SK-N-SH (cell line): Measurements from ENCODE around the gene NKD1. TPM values are rescaled to one million over a fixed set of nuclear protein-coding genes. Genes with fewer than 3 reads are reported as not detected.

Experiments used
- CTCF ChIA-PET: fragments of 300-600, 350-600 bp; formaldehyde crosslinking; extraction: SDS; loops from one replicate; lab custom pipeline; 2021; lab: Yijun Ruan, JAX
- POLR2A ChIA-PET: fragments of 350-600 bp; sonication (Branson Sonifier 250); formaldehyde crosslinking; extraction: SDS; loops from one replicate; lab custom pipeline; 2020; ENCODE audit warnings: antibody characterized with exemption, inconsistent platforms; lab: Yijun Ruan, JAX
- DNase-seq: peaks from one replicate; pipeline ENCODE4 v3.0.0; 2012
- H2AFZ ChIP-seq: fragments of 200-600 bp; sonication (generic); 2 replicates; pipeline ENCODE4 v1.8.1; 2016; ENCODE audit warnings: antibody characterized with exemption, mild to moderate bottlenecking, low read depth
- H3F3A ChIP-seq: fragments of 200-600 bp; sonication (generic); replicated peaks from 2 replicates; pipeline ENCODE3; 2016; ENCODE audit warnings: antibody characterized with exemption, mild to moderate bottlenecking; ENCODE audit not compliant: insufficient read depth
- H3K27ac ChIP-seq, 2 experiments: fragments of 200-500 bp in 1 of 2; fragments of 200-600 bp in 1 of 2; sonication (Bioruptor generic) in 1 of 2; sonication (generic), shearing (Covaris generic) in 1 of 2; 2 replicates each; pipeline versions ENCODE4 v1.5.1 to v1.6.1; 2014 to 2016; ENCODE audit warnings: low read depth in 2 of 2, inconsistent platforms in 1 of 2, low read length in 1 of 2, mild to moderate bottlenecking in 1 of 2, mixed read lengths in 1 of 2
- H3K27me3 ChIP-seq: fragments of 200-600 bp; sonication (generic), shearing (Covaris generic); 2 replicates; pipeline ENCODE4 v1.6.1; 2016; ENCODE audit warnings: mixed run types; ENCODE audit not compliant: insufficient read depth
- H3K36me3 ChIP-seq, 2 experiments: fragments of 200-500 bp in 1 of 2; fragments of 200-600 bp in 1 of 2; sonication (Bioruptor generic) in 1 of 2; sonication (generic) in 1 of 2; replicated peaks in 1 of 2; 2 replicates each; pipeline versions ENCODE3 to v1.5.1; 2014 to 2016; ENCODE audit warnings: low read length in 1 of 2, mild to moderate bottlenecking in 1 of 2; ENCODE audit not compliant: insufficient read depth in 2 of 2, control insufficient read depth in 1 of 2
- H3K4me1 ChIP-seq, 2 experiments: fragments of 200-500 bp in 1 of 2; fragments of 200-600 bp in 1 of 2; sonication (Bioruptor generic) in 1 of 2; sonication (generic), shearing (Covaris generic) in 1 of 2; 2 replicates each; pipeline versions ENCODE4 v1.5.1 to v1.6.1; 2014 to 2016; ENCODE audit warnings: low read depth in 1 of 2, low read length in 1 of 2, mixed run types in 1 of 2; ENCODE audit not compliant: insufficient read depth in 2 of 2, control insufficient read depth in 1 of 2
- H3K4me2 ChIP-seq: fragments of 200-600 bp; sonication (generic), shearing (Covaris generic); 2 replicates; pipeline ENCODE4 v1.6.1; 2017; ENCODE audit warnings: mixed run types
- H3K4me3 ChIP-seq, 2 experiments: fragments of 200-500 bp in 1 of 2; fragments of 200-600 bp in 1 of 2; sonication (Bioruptor generic) in 1 of 2; sonication (generic), shearing (Covaris generic) in 1 of 2; 2 replicates each; pipeline versions ENCODE4 v1.5.1 to v1.8.1; 2014 to 2016; ENCODE audit warnings: low read depth in 2 of 2, inconsistent platforms in 1 of 2, low read length in 1 of 2, mild to moderate bottlenecking in 1 of 2, mixed read lengths in 1 of 2, moderate library complexity in 1 of 2
- H3K79me2 ChIP-seq: fragments of 200-600 bp; sonication (generic); 2 replicates; pipeline ENCODE4 v1.8.1; 2017; ENCODE audit warnings: mild to moderate bottlenecking; ENCODE audit not compliant: insufficient read depth
- H3K9ac ChIP-seq: fragments of 200-600 bp; sonication (generic); 2 replicates; pipeline ENCODE4 v1.6.1; 2017; ENCODE audit warnings: mixed run types
- H3K9me2 ChIP-seq: fragments of 200-600 bp; sonication (generic); 2 replicates; pipeline ENCODE4 v1.6.1; 2017; ENCODE audit warnings: mixed run types
- H3K9me3 ChIP-seq: fragments of 200-600 bp; sonication (generic); 2 replicates; pipeline ENCODE4 v1.6.1; 2017; ENCODE audit warnings: mixed run types, mild to moderate bottlenecking, moderate library complexity
- H4K20me1 ChIP-seq: fragments of 200-600 bp; sonication (generic); 2 replicates; pipeline ENCODE4 v1.6.1; 2017; ENCODE audit warnings: mild to moderate bottlenecking, mixed run types; ENCODE audit not compliant: insufficient read depth
- CHD2 ChIP-seq: fragments of 150-350 bp; IDR thresholded peaks from 2 replicates; pipeline ENCODE4 v1.6.1; 2018; ENCODE audit warnings: low read length; ENCODE audit not compliant: partially characterized antibody
- ELF1 ChIP-seq: IDR thresholded peaks from 2 replicates; pipeline ENCODE4 v1.4.0; 2012
- EP300 ChIP-seq, 2 experiments: IDR thresholded peaks; 2 replicates each; pipeline versions ENCODE4 v1.4.0 to v1.6.1; 2012; ENCODE audit warnings: borderline replicate concordance in 1 of 2, low read depth in 1 of 2, low read length in 1 of 2
- EZH2phosphoT487 ChIP-seq: fragments of 200-600 bp; sonication (generic); IDR thresholded peaks from 2 replicates; pipeline ENCODE4 v1.6.1; 2017; ENCODE audit warnings: low read depth, mixed run types, mild to moderate bottlenecking, antibody characterized with exemption, moderate library complexity, borderline replicate concordance
- FOSL2 ChIP-seq: IDR thresholded peaks from 2 replicates; pipeline ENCODE4 v1.4.0; 2012; ENCODE audit warnings: low read depth, mild to moderate bottlenecking, moderate library complexity, borderline replicate concordance
- FOXJ3 ChIP-seq: sonication (generic); formaldehyde crosslinking; IDR thresholded peaks from 2 replicates; pipeline ENCODE4 v1.5.1; 2020; ENCODE audit warnings: mild to moderate bottlenecking, missing genetic modification reagents
- FOXM1 ChIP-seq: IDR thresholded peaks from 2 replicates; pipeline ENCODE4 v1.4.0; 2012; ENCODE audit warnings: low read depth, mild to moderate bottlenecking
- JUND ChIP-seq: IDR thresholded peaks from 2 replicates; pipeline ENCODE4 v1.4.0; 2012
- MEF2A ChIP-seq: IDR thresholded peaks from 2 replicates; pipeline ENCODE4 v1.4.0; 2012; ENCODE audit warnings: low read depth, borderline replicate concordance
- MXI1 ChIP-seq: IDR thresholded peaks from 2 replicates; pipeline ENCODE4 v1.6.1; 2012; ENCODE audit warnings: mild to moderate bottlenecking, low read depth, low read length, improper control_type of control experiment
- NRF1 ChIP-seq: IDR thresholded peaks from 2 replicates; pipeline ENCODE4 v1.6.1; 2012; ENCODE audit warnings: low read depth, mild to moderate bottlenecking, low read length
- POLR2AphosphoS5 ChIP-seq: IDR thresholded peaks from 2 replicates; pipeline ENCODE4 v1.6.1; 2012; ENCODE audit warnings: low read depth, low read length
- RAD21 ChIP-seq: IDR thresholded peaks from 2 replicates; pipeline ENCODE4 v1.6.1; 2012; ENCODE audit warnings: mild to moderate bottlenecking, low read length
- RCOR1 ChIP-seq: fragments of 150-350 bp; IDR thresholded peaks from 2 replicates; pipeline ENCODE4 v1.6.1; 2017; ENCODE audit warnings: antibody characterized with exemption, low read length
- RFX5 ChIP-seq: IDR thresholded peaks from 2 replicates; pipeline ENCODE4 v1.6.1; 2012; ENCODE audit warnings: mild to moderate bottlenecking, improper control_type of control experiment, low read length
- SIN3A ChIP-seq: IDR thresholded peaks from 2 replicates; pipeline ENCODE4 v1.6.1; 2012; ENCODE audit warnings: low read depth, mild to moderate bottlenecking, low read length, moderate library complexity, borderline replicate concordance
- YY1 ChIP-seq: IDR thresholded peaks from 2 replicates; pipeline ENCODE4 v1.4.0; 2012; ENCODE audit warnings: low read depth, mild to moderate bottlenecking
- WGBS: methylation state at CpG from one replicate; pipeline ENCODE4 v1.1.6; 2017; ENCODE audit warnings: low lambda C conversion rate; 5-methylcytosine and 5-hydroxymethylcytosine counted together
- polyA plus RNA-seq, 3 experiments: library from polyadenylated mRNA; depleted of rRNA; stranded (reverse); fragments of >200 nt; gene quantifications; 2 replicates each; pipeline ENCODE4 v1.2.3, GENCODE V29; 2012
- TF ChIP-seq, protein P1 (sequence below): fragments of 150-350 bp; IDR thresholded peaks from 2 replicates; pipeline ENCODE4 v1.6.1; 2017; ENCODE audit warnings: antibody characterized with exemption, low read length, low read depth, borderline replicate concordance
- TF ChIP-seq, protein P2 (sequence below): IDR thresholded peaks from 2 replicates; pipeline ENCODE4 v1.4.0; 2012; ENCODE audit warnings: low read depth
- TF ChIP-seq, protein P3 (sequence below): fragments of 200-600 bp; sonication (generic); IDR thresholded peaks from 2 replicates; pipeline ENCODE4 v1.6.1; 2017; ENCODE audit warnings: antibody characterized with exemption, mild to moderate bottlenecking, moderate library complexity

Gene NKD1
- polyA plus RNA-seq, 1 of the 3 experiments (the other 2 are of a cell fraction): 0.02 TPM

DNA sequence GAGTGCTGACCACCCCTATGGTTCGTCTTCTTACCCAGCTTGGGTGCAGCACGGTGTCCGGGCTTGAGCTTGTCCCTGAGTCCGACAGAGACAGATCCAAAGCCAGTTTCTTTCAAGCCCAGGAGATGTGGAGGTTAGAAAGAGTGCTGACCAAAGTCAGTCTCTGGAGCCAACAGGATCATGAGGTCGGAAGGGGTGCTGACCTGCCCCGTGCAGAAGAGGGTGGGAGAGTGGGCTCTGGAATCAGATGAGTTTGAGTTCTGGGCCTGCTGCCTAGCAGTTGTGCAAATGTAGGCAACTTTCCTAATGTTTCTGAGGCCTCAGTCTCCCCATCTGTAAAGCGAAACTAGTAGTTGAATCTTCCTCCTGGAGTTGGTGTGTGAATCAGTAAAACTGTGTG lies 24.5 kb downstream of the NKD1 start (continued):
- TF ChIP-seq, protein P1, sequence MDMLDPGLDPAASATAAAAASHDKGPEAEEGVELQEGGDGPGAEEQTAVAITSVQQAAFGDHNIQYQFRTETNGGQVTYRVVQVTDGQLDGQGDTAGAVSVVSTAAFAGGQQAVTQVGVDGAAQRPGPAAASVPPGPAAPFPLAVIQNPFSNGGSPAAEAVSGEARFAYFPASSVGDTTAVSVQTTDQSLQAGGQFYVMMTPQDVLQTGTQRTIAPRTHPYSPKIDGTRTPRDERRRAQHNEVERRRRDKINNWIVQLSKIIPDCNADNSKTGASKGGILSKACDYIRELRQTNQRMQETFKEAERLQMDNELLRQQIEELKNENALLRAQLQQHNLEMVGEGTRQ: no peak
- TF ChIP-seq CHD2 (no peak), SIN3A (no peak), NRF1 (no peak), EP300 (IDR thresholded peaks at IDR 0.05; ENCODE audit: borderline replicate concordance in 1 of 2, low read depth in 1 of 2, low read length in 1 of 2) (no peak), FOXM1 (no peak), MEF2A (no peak), JUND (no peak), ELF1 (no peak)

DNA sequence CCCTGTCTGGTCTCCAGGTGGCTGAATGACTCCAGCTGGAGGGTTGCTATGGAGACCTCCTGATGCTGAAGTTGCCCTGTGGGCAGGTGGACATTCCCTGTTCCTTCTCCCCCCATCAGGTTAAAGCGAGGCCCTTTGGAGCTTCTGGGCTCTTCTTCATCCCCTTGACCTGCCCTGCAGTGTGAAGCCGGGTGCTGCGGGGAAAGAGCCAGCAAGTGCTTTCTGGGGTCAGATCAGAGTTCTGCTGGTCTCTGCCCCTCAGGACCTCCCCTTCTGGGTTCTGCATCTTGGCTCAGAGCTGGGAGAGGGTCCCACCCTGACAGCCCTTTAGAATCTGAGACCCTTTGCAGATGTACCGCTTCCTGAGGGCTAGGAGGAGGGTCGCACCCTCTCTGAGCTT lies 25.1 kb downstream of the NKD1 start:
- WGBS: 80% methylated on average over 1 of the region's 5 CpGs
- Histone ChIP-seq H3F3A (no peaks in the 10 kb centered on the region), H3K4me1 (peaks cover 0 to 5% of the 10 kb centered on the region in 2 experiments; a peak in 1 of 4 replicates), H2AFZ (no peak overlapping the region), H4K20me1 (no peaks in the 10 kb centered on the region), H3K27ac (no peak overlapping the region), H3K9me3 (no peaks in the 10 kb centered on the region), H3K79me2 (no peaks in the 10 kb centered on the region), H3K9ac (no peak overlapping the region), H3K36me3 (no peaks in the 10 kb centered on the region), H3K4me3 (no peak overlapping the region), H3K4me2 (no peak overlapping the region), H3K27me3 (no peaks in the 10 kb centered on the region), H3K9me2 (no peaks in the 10 kb centered on the region)
- no peak for TF ChIP-seq MXI1
- TF ChIP-seq FOXJ3: no peak
- no peak for TF ChIP-seq RAD21
- no peak for TF ChIP-seq POLR2AphosphoS5
- no peak for TF ChIP-seq RCOR1
- TF ChIP-seq, protein P1: no peak
- POLR2A ChIA-PET: no interaction called here
- CTCF ChIA-PET: no interaction called here
- DNase-seq: no peak

DNA sequence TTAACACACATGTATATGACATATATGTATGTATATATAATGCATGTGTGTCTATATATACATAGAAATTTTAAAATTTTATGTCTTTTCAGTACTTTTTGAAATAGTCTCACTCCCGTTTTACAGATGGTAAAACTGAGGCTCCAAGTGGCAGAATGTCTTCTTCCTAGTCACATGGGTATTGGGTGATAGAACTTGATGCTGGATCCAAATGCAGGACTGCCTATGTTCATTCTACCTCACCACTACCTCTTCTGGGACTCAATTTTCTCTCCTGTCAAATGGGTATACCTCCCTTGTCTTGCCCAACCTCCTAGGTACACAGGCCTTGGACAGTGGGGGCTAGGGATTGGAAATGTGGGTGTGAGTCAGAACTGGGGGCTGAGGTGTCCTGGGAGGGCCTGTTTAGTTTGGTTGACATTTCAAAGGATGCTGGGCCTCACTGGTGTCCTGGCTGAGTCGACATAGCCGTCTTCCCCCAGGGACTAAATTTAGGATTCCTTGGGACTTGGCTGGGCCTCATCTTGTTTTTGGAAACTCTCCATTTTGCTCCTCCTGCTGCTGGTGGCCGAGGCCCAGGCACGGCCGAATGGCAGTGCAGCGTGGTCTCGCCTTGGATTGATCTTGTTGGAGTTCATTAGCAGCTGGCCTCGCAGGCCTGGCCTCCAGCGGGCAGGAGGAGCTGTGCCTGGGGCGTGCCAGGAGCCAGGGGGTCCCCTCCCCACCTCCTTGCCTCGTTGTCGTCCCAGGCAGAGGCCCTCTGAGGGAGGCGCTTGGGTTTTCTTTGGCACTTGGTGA lies 25.9 kb downstream of the NKD1 start:
- CTCF ChIA-PET: interaction anchor here (0.8 kb wide), 1 partner anchor 15 kb away, joined by 3 read pairs; no protein-coding TSS in a partner anchor
- POLR2A ChIA-PET: no interaction called here
- Histone ChIP-seq H3K27me3 (no peaks in the 10 kb centered on the region), H3K9me2 (no peaks in the 10 kb centered on the region), H4K20me1 (no peaks in the 10 kb centered on the region), H3K9me3 (no peaks in the 10 kb centered on the region), H3K27ac (no peak overlapping the region), H3K79me2 (no peaks in the 10 kb centered on the region), H2AFZ (no peak overlapping the region), H3K36me3 (no peaks in the 10 kb centered on the region), H3K4me3 (no peak overlapping the region), H3F3A (no peaks in the 10 kb centered on the region), H3K9ac (no peak overlapping the region), H3K4me1 (peaks cover 0 to 5% of the 10 kb centered on the region in 2 experiments; a peak in 1 of 4 replicates), H3K4me2 (no peak overlapping the region)
- no peak for DNase-seq
- WGBS: 61% methylated on average over 9 of the region's 14 CpGs
- no peak for TF ChIP-seq MEF2A
- TF ChIP-seq, protein P2, sequence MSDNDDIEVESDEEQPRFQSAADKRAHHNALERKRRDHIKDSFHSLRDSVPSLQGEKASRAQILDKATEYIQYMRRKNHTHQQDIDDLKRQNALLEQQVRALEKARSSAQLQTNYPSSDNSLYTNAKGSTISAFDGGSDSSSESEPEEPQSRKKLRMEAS: no peak
- TF ChIP-seq FOXM1: no peak
- no peak for TF ChIP-seq FOXJ3
- no peak for TF ChIP-seq EZH2phosphoT487
- TF ChIP-seq RFX5: no peak
- TF ChIP-seq, protein P3, sequence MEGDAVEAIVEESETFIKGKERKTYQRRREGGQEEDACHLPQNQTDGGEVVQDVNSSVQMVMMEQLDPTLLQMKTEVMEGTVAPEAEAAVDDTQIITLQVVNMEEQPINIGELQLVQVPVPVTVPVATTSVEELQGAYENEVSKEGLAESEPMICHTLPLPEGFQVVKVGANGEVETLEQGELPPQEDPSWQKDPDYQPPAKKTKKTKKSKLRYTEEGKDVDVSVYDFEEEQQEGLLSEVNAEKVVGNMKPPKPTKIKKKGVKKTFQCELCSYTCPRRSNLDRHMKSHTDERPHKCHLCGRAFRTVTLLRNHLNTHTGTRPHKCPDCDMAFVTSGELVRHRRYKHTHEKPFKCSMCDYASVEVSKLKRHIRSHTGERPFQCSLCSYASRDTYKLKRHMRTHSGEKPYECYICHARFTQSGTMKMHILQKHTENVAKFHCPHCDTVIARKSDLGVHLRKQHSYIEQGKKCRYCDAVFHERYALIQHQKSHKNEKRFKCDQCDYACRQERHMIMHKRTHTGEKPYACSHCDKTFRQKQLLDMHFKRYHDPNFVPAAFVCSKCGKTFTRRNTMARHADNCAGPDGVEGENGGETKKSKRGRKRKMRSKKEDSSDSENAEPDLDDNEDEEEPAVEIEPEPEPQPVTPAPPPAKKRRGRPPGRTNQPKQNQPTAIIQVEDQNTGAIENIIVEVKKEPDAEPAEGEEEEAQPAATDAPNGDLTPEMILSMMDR: no peak
- TF ChIP-seq YY1: no peak
- TF ChIP-seq FOSL2: no peak
